GF-D8 (cell line): Measurements from ENCODE around the gene ANKRD17.
"Not testable (repeated sequence)": the region's sequence is repeated elsewhere in the genome, so short reads cannot be mapped to it uniquely, and the experiment has no call there.

Experiments used
- DNase-seq: peaks from one replicate; lab custom pipeline; 2025; lab: John Stamatoyannopoulos, UW

The ANKRD17 gene

GRCh38 chr4:73258686-73259570 lies at the start of gene ANKRD17:
ANKRD17 (minus strand) TSS chr4:73258798; CDS start chr4:73258668, 130 bp downstream.
- DNase-seq: peak; percentile 79

- DNase-seq: peak; percentile 10
These were observed 49.7 kb upstream of the ANKRD17 start for GRCh38 chr4:73308286-73308685.

- no peak for DNase-seq
These were observed 45.1 kb upstream of the ANKRD17 start for GRCh38 chr4:73303711-73304110.

- DNase-seq: no peak
These were observed 41.1 kb upstream of the ANKRD17 start for GRCh38 chr4:73299548-73300280.

GRCh38 chr4:73292661-73293060 lies 34.1 kb upstream of the ANKRD17 start:
- DNase-seq: not testable (repeated sequence)

- DNase-seq: no peak
These were observed 23.4 kb upstream of the ANKRD17 start for GRCh38 chr4:73281982-73282381.

- DNase-seq: no peak
These were observed 22.8 kb upstream of the ANKRD17 start for GRCh38 chr4:73281396-73281795.

- no peak for DNase-seq
These were observed 18.6 kb upstream of the ANKRD17 start for GRCh38 chr4:73277201-73277600.

- DNase-seq: no peak
These were observed 16.7 kb upstream of the ANKRD17 start for GRCh38 chr4:73275318-73275654.

GRCh38 chr4:73272816-73273215 lies 14.2 kb upstream of the ANKRD17 start:
- no peak for DNase-seq

- DNase-seq: no peak
These were observed 8.5 kb upstream of the ANKRD17 start for GRCh38 chr4:73267050-73267449.

- DNase-seq: no peak
These were observed 1.0 kb upstream of the ANKRD17 start for GRCh38 chr4:73259571-73260090.

- no peak for DNase-seq
These were observed 237 bp downstream of the ANKRD17 start for GRCh38 chr4:73258436-73258685.

- no peak for DNase-seq
These were observed 755 bp downstream of the ANKRD17 start for GRCh38 chr4:73257651-73258435.

GRCh38 chr4:73257234-73257633 lies 1.4 kb downstream of the ANKRD17 start:
- DNase-seq: peak; percentile 71

GRCh38 chr4:73255847-73256246 lies 2.8 kb downstream of the ANKRD17 start:
- not testable (repeated sequence) for DNase-seq

- no peak for DNase-seq
These were observed 6.6 kb downstream of the ANKRD17 start for GRCh38 chr4:73252001-73252400.

- no peak for DNase-seq
These were observed 7.2 kb downstream of the ANKRD17 start for GRCh38 chr4:73251384-73251783.

- no peak for DNase-seq
These were observed 8.0 kb downstream of the ANKRD17 start for GRCh38 chr4:73250642-73251041.

GRCh38 chr4:73248821-73249220 lies 9.8 kb downstream of the ANKRD17 start:
- no peak for DNase-seq

GRCh38 chr4:73248416-73248815 lies 10.2 kb downstream of the ANKRD17 start:
- no peak for DNase-seq

GRCh38 chr4:73247100-73247499 lies 11.5 kb downstream of the ANKRD17 start:
- DNase-seq: no peak

- DNase-seq: no peak
These were observed 12.6 kb downstream of the ANKRD17 start for GRCh38 chr4:73245955-73246354.
